A549 (cell line): Measurements from ENCODE around the gene CCDC124. TPM values are rescaled to one million over a fixed set of nuclear protein-coding genes. Genes with fewer than 3 reads are reported as not detected.

ENCODE experiments used
- ATAC-seq, 2 experiments: fragments of 200-7000 bp in 1 of 2; fragments of >200 bp in 1 of 2; cut with Nextera tagmentation in 1 of 2; cut with Tn5 transposase in 1 of 2; 3 replicates each; pipeline versions ENCODE4 v1.8.0 to v1.9.1; 2018 to 2020; ENCODE audit warnings: mild to moderate bottlenecking in 1 of 2, moderate library complexity in 1 of 2
- CTCF ChIA-PET: fragments of 300-600 bp; sonication (Branson Sonifier 250); formaldehyde crosslinking; extraction: SDS; loops from one replicate; lab custom pipeline; 2021; ENCODE audit warnings: antibody characterized with exemption, inconsistent platforms; lab: Yijun Ruan, JAX
- POLR2A ChIA-PET: fragments of 350-600 bp; formaldehyde crosslinking; extraction: SDS; loops from one replicate; lab custom pipeline; 2021; ENCODE audit warnings: antibody characterized with exemption, inconsistent platforms; lab: Yijun Ruan, JAX
- DNase-seq, 2 experiments: peaks; one replicate each; pipeline versions ENCODE4 v3.0.0 to v3.0.0-alpha.2; 2011 to 2016; ENCODE audit warnings: low read depth in 1 of 2, low spot score in 1 of 2
- FAIRE-seq: peaks from 2 replicates; lab custom pipeline; 2011; peaks lifted over from hg19 to GRCh38; lab: Jason Lieb, UNC
- H3K27ac ChIP-seq, 2 experiments: fragments of >200 bp; sonication (Bioruptor Twin); formaldehyde crosslinking; 3 replicates each; pipeline ENCODE4 v1.5.1; 2016 to 2017
- H3K4me1 ChIP-seq: fragments of >200 bp; sonication (Bioruptor Twin); formaldehyde crosslinking; 3 replicates; pipeline ENCODE4 v1.6.1; 2016
- H3K4me2 ChIP-seq: fragments of >200 bp; sonication (Bioruptor Twin); formaldehyde crosslinking; 3 replicates; pipeline ENCODE4 v1.6.1; 2016
- H3K4me3 ChIP-seq: fragments of >200 bp; sonication (Bioruptor Twin); formaldehyde crosslinking; 3 replicates; pipeline ENCODE4 v1.5.1; 2016
- H3K9me3 ChIP-seq: fragments of >200 bp; sonication (Bioruptor Twin); formaldehyde crosslinking; 3 replicates; pipeline ENCODE4 v1.6.1; 2016
- E2F6 ChIP-seq: IDR thresholded peaks from 2 replicates; pipeline ENCODE4 v1.6.1; 2012; ENCODE audit warnings: low read depth, borderline replicate concordance
- EHMT2 ChIP-seq: fragments of 200-600 bp; sonication (generic); IDR thresholded peaks from 2 replicates; pipeline ENCODE4 v1.6.1; 2016; ENCODE audit warnings: antibody characterized with exemption, low read depth, mild to moderate bottlenecking, moderate library complexity
- HES2 ChIP-seq: fragments of >200 bp; sonication (Bioruptor Twin); formaldehyde crosslinking; IDR thresholded peaks from 2 replicates; pipeline ENCODE4 v1.6.1; 2016
- HOXB5 ChIP-seq: fragments of 250-450 bp; sonication (Bioruptor Pico); IDR thresholded peaks from 2 replicates; pipeline ENCODE4 v1.5.0; 2020; ENCODE audit warnings: mild to moderate bottlenecking, moderate library complexity
- KDM1A ChIP-seq: fragments of 200-600 bp; sonication (generic); IDR thresholded peaks from 2 replicates; pipeline ENCODE4 v1.6.1; 2016; ENCODE audit warnings: low read depth, mild to moderate bottlenecking
- KDM5A ChIP-seq: fragments of 200-600 bp; sonication (generic); IDR thresholded peaks from 2 replicates; pipeline ENCODE4 v1.6.1; 2016; ENCODE audit warnings: antibody characterized with exemption, mild to moderate bottlenecking
- MAX ChIP-seq: IDR thresholded peaks from 2 replicates; pipeline ENCODE4 v1.6.1; 2012
- MAZ ChIP-seq: fragments of 150-350 bp; IDR thresholded peaks from 2 replicates; pipeline ENCODE4 v1.6.1; 2014; ENCODE audit warnings: antibody characterized with exemption, low read depth, low read length, borderline replicate concordance
- MYC ChIP-seq: IDR thresholded peaks from 2 replicates; pipeline ENCODE4 v1.6.1; 2012; ENCODE audit warnings: mild to moderate bottlenecking, inconsistent platforms, low read length, improper control_type of control experiment, borderline replicate concordance
- NR3C1 ChIP-seq: fragments of >200 bp; sonication (Bioruptor Twin); formaldehyde crosslinking; IDR thresholded peaks from 3 replicates; pipeline ENCODE4 v1.6.1; 2017
- PBX3 ChIP-seq: IDR thresholded peaks from 2 replicates; pipeline ENCODE4 v1.6.1; 2012
- PHF8 ChIP-seq: fragments of 200-600 bp; sonication (generic); IDR thresholded peaks from 2 replicates; pipeline ENCODE4 v1.6.1; 2016; ENCODE audit warnings: low read depth, mild to moderate bottlenecking, antibody characterized with exemption, moderate library complexity, borderline replicate concordance
- RARB ChIP-seq: fragments of 250-450 bp; sonication (Bioruptor Pico); IDR thresholded peaks from 2 replicates; pipeline ENCODE4 v1.8.0; 2021; ENCODE audit warnings: mild to moderate bottlenecking, moderate library complexity
- RCOR1 ChIP-seq: fragments of 150-350 bp; IDR thresholded peaks from 2 replicates; pipeline ENCODE4 v1.6.1; 2014; ENCODE audit warnings: antibody characterized with exemption, low read length, low read depth
- REST ChIP-seq: fragments of 200-600 bp; sonication (generic); IDR thresholded peaks from 2 replicates; pipeline ENCODE4 v1.6.1; 2016; ENCODE audit warnings: antibody characterized with exemption, mild to moderate bottlenecking, moderate library complexity
- RFX5 ChIP-seq: fragments of 450-650 bp; IDR thresholded peaks from 2 replicates; pipeline ENCODE4 v1.7.1; 2014; ENCODE audit warnings: antibody characterized with exemption, mild to moderate bottlenecking, moderate library complexity
- SREBF2 ChIP-seq: fragments of 450-650 bp; IDR thresholded peaks from 2 replicates; pipeline ENCODE4 v1.6.1; 2014; ENCODE audit warnings: mild to moderate bottlenecking, moderate library complexity
- TFCP2L1 ChIP-seq: fragments of 250-450 bp; sonication (Bioruptor Pico); IDR thresholded peaks from 2 replicates; pipeline ENCODE4 v1.5.0; 2021; ENCODE audit warnings: mild to moderate bottlenecking
- ZFP36 ChIP-seq: fragments of 450-650 bp; IDR thresholded peaks from 2 replicates; pipeline ENCODE4 v1.6.1; 2014; ENCODE audit warnings: borderline replicate concordance; ENCODE audit not compliant: partially characterized antibody
- WGBS: methylation state at CpG from one replicate; pipeline ENCODE4 v1.1.6; 2017; ENCODE audit errors: missing lambda C conversion rate; 5-methylcytosine and 5-hydroxymethylcytosine counted together
- polyA plus RNA-seq, 4 experiments: library from polyadenylated mRNA; depleted of rRNA in 3 of 4; stranded (reverse); fragments of >200 nt; fragmentation: RNase III in 1 of 4; extraction: RNeasy Plus Mini Kit Qiagen cat#74134 plus additional on column Dnase treatment in 1 of 4; gene quantifications; 2 replicates in 3 of 4; 3 replicates in 1 of 4; pipeline ENCODE4 v1.2.3, GENCODE V29; 2011 to 2017

The CCDC124 gene
- polyA plus RNA-seq, 2 of the 4 experiments (the other 2 are of a cell fraction), result 35.4 to 113 TPM

GRCh38 chr19:17951990-17952976, 19.5 kb downstream of the CCDC124 start:
- Histone ChIP-seq H3K27ac (peak overlapping the region in 1 of 2 experiments; percentile 32; a peak in 2 of 6 replicates), H3K4me3 (peak overlapping the region; percentile 41), H3K9me3 (no peaks in the 10 kb centered on the region), H3K4me1 (peaks cover 31% of the 10 kb centered on the region), H3K4me2 (peak overlapping the region; percentile 98)
- FAIRE-seq, result no peak
- no peak for ATAC-seq
- DNase-seq, result no peak
- ChIA-PET POLR2A (interaction anchor here (0.9 kb wide), 1 partner anchor 93 kb away, joined by 3 read pairs; the partner anchor contains the start of gene RPL18A), CTCF (interaction anchor here (0.9 to 24.1 kb wide), 2 partner anchors 14 to 44 kb away, joined by 5 to 493 read pairs; no protein-coding TSS in a partner anchor)
- 8% methylated on average over 12 of the region's 68 CpGs for WGBS
- peak; percentile 40 for TF ChIP-seq ZFP36
- TF ChIP-seq REST, result no peak

GRCh38 chr19:17953316-17953801, 20.5 kb downstream of the CCDC124 start:
- 55% methylated on average over 5 of the region's 7 CpGs for WGBS
- H3K4me2 ChIP-seq, result no peak overlapping the region
- ChIA-PET POLR2A (no interaction called here), CTCF (interaction anchor here (1.3 to 24.1 kb wide), 3 partner anchors 13 to 43 kb away, joined by 3 to 493 read pairs (median 7); partner anchors contain the start of gene CCDC124)
- no peak for FAIRE-seq
- TF ChIP-seq SREBF2 (no peak), HES2 (no peak), EHMT2 (no peak), KDM5A (no peak), PHF8 (no peak), RARB (CRISPR knock-in tag) (no peak)
- no peak for ATAC-seq
- H3K9me3 ChIP-seq, result no peaks in the 10 kb centered on the region
- H3K4me3 ChIP-seq, result no peak overlapping the region
- peaks cover 29% of the 10 kb centered on the region for H3K4me1 ChIP-seq
- H3K27ac ChIP-seq, result no peak overlapping the region
- DNase-seq, result no peak

GRCh38 chr19:17953869-17954268, 21.1 kb downstream of the CCDC124 start:
- ATAC-seq (peak in 1 of 2 experiments; percentile 30; a peak in 2 of 6 replicates), DNase-seq (no peak), FAIRE-seq (no peak)
- POLR2A ChIA-PET, result no interaction called here
- TF ChIP-seq TFCP2L1 (CRISPR knock-in tag) (no peak), SREBF2 (no peak), PBX3 (no peak), MAX (no peak), KDM1A (no peak), RCOR1 (no peak), NR3C1 (no peak), HOXB5 (CRISPR knock-in tag) (no peak), MYC (no peak), RFX5 (no peak), E2F6 (no peak), MAZ (no peak), KDM5A (no peak)
- Histone ChIP-seq H3K4me1 (peaks cover 29% of the 10 kb centered on the region), H3K27ac (no peak overlapping the region), H3K9me3 (no peaks in the 10 kb centered on the region), H3K4me3 (no peak overlapping the region), H3K4me2 (no peak overlapping the region)
- WGBS, result 72% methylated on average over 4 of the region's 4 CpGs
- CTCF ChIA-PET, result interaction anchor here (1.1 to 24.1 kb wide), 4 partner anchors 14 to 42 kb away, joined by 3 to 493 read pairs (median 5); partner anchors contain the start of gene CCDC124
